Coronary artery (tissue), 2 donors: ENCODE data around the gene CABP5.

ENCODE experiments used
- DNase-seq: peaks from one replicate; pipeline ENCODE4 v3.0.0-alpha.2; 2017; ENCODE audit warnings: low spot score
- H3K27ac ChIP-seq, 2 donors: fragments of 200-600 bp; sonication (generic); one replicate each; pipeline ENCODE4 v1.5.1; 2016 to 2019
- H3K4me3 ChIP-seq: fragments of 200-600 bp; sonication (generic); 2 replicates; pipeline ENCODE4 v1.5.1; 2016; ENCODE audit warnings: mild to moderate bottlenecking, moderate library complexity
- TF ChIP-seq, protein P1 (sequence below): fragments of 200-600 bp; sonication (generic); IDR thresholded peaks from one replicate; pipeline ENCODE4 v1.5.1; 2019; ENCODE audit warnings: antibody characterized with exemption

The CABP5 gene

GRCh38 chr19:48025480-48025879 lies 18.4 kb downstream of the CABP5 start:
- no peak for DNase-seq
- Histone ChIP-seq H3K27ac (no peak overlapping the region), H3K4me3 (no peak overlapping the region)
- TF ChIP-seq, protein P1, sequence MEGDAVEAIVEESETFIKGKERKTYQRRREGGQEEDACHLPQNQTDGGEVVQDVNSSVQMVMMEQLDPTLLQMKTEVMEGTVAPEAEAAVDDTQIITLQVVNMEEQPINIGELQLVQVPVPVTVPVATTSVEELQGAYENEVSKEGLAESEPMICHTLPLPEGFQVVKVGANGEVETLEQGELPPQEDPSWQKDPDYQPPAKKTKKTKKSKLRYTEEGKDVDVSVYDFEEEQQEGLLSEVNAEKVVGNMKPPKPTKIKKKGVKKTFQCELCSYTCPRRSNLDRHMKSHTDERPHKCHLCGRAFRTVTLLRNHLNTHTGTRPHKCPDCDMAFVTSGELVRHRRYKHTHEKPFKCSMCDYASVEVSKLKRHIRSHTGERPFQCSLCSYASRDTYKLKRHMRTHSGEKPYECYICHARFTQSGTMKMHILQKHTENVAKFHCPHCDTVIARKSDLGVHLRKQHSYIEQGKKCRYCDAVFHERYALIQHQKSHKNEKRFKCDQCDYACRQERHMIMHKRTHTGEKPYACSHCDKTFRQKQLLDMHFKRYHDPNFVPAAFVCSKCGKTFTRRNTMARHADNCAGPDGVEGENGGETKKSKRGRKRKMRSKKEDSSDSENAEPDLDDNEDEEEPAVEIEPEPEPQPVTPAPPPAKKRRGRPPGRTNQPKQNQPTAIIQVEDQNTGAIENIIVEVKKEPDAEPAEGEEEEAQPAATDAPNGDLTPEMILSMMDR: no peak

- Histone ChIP-seq H3K27ac (no peak overlapping the region), H3K4me3 (no peak overlapping the region)
- TF ChIP-seq, protein P1: no peak
- DNase-seq: no peak
Observed at GRCh38 chr19:48023518-48023917, 20.4 kb downstream of the CABP5 start.

- TF ChIP-seq, protein P1: no peak
- no peak overlapping the region for H3K27ac ChIP-seq
- no peak overlapping the region for H3K4me3 ChIP-seq
- no peak for DNase-seq
Observed at GRCh38 chr19:48023011-48023410, 20.9 kb downstream of the CABP5 start.

- H3K27ac ChIP-seq: no peak overlapping the region
Observed at GRCh38 chr19:48020686-48021085, 23.2 kb downstream of the CABP5 start.

DNA sequence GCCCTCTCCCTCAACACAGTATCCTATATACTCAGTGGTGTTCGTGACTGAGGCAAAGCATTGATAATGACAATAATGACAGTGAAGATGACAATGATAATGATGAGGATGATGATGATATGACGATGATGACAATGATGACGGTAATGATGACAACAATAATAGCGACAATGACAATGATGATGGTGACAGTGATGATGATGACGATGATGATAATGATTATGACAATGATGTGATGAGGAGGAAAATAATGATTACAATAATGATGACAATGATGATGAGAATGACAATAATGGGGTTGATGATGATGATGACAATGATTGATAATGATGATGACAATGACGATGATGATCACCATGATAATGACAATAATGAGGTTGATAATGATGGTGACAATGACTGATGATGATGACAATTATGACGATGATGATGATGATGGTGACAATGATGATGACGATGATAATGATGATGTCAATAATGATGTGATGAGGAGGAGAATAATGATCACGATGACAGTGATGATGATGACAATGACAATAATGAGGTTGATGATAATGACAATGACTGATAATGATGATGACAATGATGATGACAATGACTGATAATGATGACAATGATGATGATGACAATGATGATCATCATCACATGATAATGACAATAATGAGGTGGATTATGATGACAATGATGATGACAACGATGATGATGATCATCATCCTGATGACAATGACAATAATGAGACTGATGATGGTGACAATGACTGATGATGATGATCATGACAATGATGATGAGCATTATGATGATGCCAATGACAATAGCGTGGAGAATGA lies 32.7 kb downstream of the CABP5 start:
- TF ChIP-seq, protein P1: no peak
- Histone ChIP-seq H3K27ac (no peak overlapping the region), H3K4me3 (no peak overlapping the region)
- DNase-seq: no peak

More at GRCh38 chr19:48020686-48021085, 23.2 kb downstream of the CABP5 start:
- TF ChIP-seq, protein P1: no peak
- DNase-seq: no peak
- no peak overlapping the region for H3K4me3 ChIP-seq

DNA sequence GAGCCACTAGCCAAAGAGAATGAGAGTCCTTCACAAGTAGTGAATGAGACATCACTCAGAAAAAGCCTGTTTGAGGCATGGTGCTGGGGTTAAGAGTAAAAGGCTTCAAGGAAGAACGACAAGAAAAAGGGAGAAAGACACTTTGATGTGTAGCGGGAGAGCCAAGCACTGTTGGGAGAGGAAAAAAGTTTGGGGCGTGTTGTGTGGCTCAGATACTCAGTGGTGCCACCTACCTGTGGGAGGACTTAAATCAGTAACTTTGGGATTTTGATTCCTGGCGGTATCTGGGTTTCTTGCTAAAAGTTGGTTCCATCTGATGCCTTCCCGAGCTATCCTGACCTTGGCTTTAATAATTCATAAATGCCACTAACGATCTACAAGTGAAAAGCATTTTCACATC lies 37.1 kb downstream of the CABP5 start:
- DNase-seq: no peak
- H3K27ac ChIP-seq: no peak overlapping the region
- no peak overlapping the region for H3K4me3 ChIP-seq
- TF ChIP-seq, protein P1: no peak

DNA sequence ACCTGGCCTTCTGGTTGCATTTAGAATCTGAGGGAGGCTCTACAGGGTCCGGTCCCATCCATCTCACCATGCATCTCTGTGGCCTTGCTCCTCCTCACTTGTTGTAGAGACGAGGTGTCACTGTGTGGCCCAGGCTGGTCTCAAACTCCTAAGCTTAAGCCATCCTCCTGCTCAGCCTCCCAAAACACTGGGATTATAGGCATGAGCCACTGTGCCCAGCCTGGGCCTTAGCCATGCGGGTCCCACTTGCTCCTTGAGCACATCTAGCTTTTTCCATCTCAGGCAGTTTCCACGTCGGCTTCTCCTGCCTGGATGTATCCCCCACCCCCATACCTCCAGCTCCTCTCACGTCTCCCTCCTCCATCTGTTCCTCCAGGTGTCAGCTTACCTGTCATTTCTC lies 39.6 kb downstream of the CABP5 start:
- no peak for DNase-seq
- TF ChIP-seq, protein P1: no peak
- no peak overlapping the region for H3K27ac ChIP-seq
- no peak overlapping the region for H3K4me3 ChIP-seq
